Trophoblast cell (in vitro differentiated cells and primary cell): ENCODE data around the gene PRKCE.

Experiments
- DNase-seq, 2 donors: peaks; one replicate each; pipeline ENCODE4 v3.0.0-alpha.2; 2016
- H2AFZ ChIP-seq: 2 replicates; pipeline ENCODE4 v1.6.1; 2013; ENCODE audit warnings: low read length, moderate library complexity, mild to moderate bottlenecking; ENCODE audit not compliant: insufficient read depth, poor library complexity
- H2AK5ac ChIP-seq: 2 replicates; pipeline ENCODE4 v1.6.1; 2013; ENCODE audit warnings: mild to moderate bottlenecking, low read length
- H2BK120ac ChIP-seq: 2 replicates; pipeline ENCODE4 v1.6.1; 2013; ENCODE audit warnings: low read length, mild to moderate bottlenecking, moderate library complexity; ENCODE audit not compliant: insufficient read depth, poor library complexity
- H2BK12ac ChIP-seq: 2 replicates; pipeline ENCODE4 v1.6.1; 2013; ENCODE audit warnings: mild to moderate bottlenecking, low read length, moderate library complexity
- H2BK5ac ChIP-seq: 2 replicates; pipeline ENCODE4 v1.6.1; 2013; ENCODE audit warnings: low read length, low read depth, moderate library complexity, mild to moderate bottlenecking; ENCODE audit not compliant: poor library complexity
- H3K14ac ChIP-seq: 2 replicates; pipeline ENCODE4 v1.6.1; 2013; ENCODE audit warnings: mild to moderate bottlenecking, low read length
- H3K18ac ChIP-seq: 2 replicates; pipeline ENCODE4 v1.6.1; 2013; ENCODE audit warnings: mild to moderate bottlenecking, low read length
- H3K23ac ChIP-seq: 2 replicates; pipeline ENCODE4 v1.6.1; 2013; ENCODE audit warnings: low read length
- H3K27ac ChIP-seq: 2 replicates; pipeline ENCODE4 v1.5.1; 2013; ENCODE audit warnings: low read depth, mild to moderate bottlenecking, inconsistent platforms, low read length, moderate library complexity
- H3K27me3 ChIP-seq: 2 replicates; pipeline ENCODE4 v1.6.1; 2013; ENCODE audit warnings: inconsistent platforms, mild to moderate bottlenecking, low read length, moderate library complexity; ENCODE audit not compliant: insufficient read depth
- H3K36me3 ChIP-seq, 2 experiments: 1 replicate in 1 of 2; 2 replicates in 1 of 2; pipeline ENCODE4 v1.6.1; 2013; ENCODE audit warnings: low read length in 2 of 2, mild to moderate bottlenecking in 2 of 2, moderate library complexity in 1 of 2; ENCODE audit not compliant: insufficient read depth in 2 of 2, control insufficient read depth in 1 of 2
- H3K4ac ChIP-seq: 2 replicates; pipeline ENCODE4 v1.6.1; 2013; ENCODE audit warnings: low read depth, mild to moderate bottlenecking, low read length, moderate library complexity
- H3K4me1 ChIP-seq, 2 experiments: 1 replicate in 1 of 2; 2 replicates in 1 of 2; pipeline ENCODE4 v1.6.1; 2013; ENCODE audit warnings: low read length in 2 of 2, mild to moderate bottlenecking in 2 of 2, moderate library complexity in 1 of 2; ENCODE audit not compliant: insufficient read depth in 2 of 2, control insufficient read depth in 1 of 2
- H3K4me2 ChIP-seq: 2 replicates; pipeline ENCODE4 v1.6.1; 2013; ENCODE audit warnings: inconsistent platforms, mild to moderate bottlenecking, low read length, moderate library complexity
- H3K4me3 ChIP-seq: 2 replicates; pipeline ENCODE4 v1.5.1; 2013; ENCODE audit warnings: mild to moderate bottlenecking, low read depth, low read length, inconsistent platforms
- H3K79me1 ChIP-seq: one replicate; pipeline ENCODE4 v1.6.1; 2013; ENCODE audit warnings: low read length
- H3K79me2 ChIP-seq: 2 replicates; pipeline ENCODE4 v1.6.1; 2013; ENCODE audit warnings: low read length, mild to moderate bottlenecking; ENCODE audit not compliant: control insufficient read depth, insufficient read depth, poor library complexity
- H3K9ac ChIP-seq: 2 replicates; pipeline ENCODE4 v1.6.1; 2013; ENCODE audit warnings: mild to moderate bottlenecking, low read length
- H3K9me3 ChIP-seq: 2 replicates; pipeline ENCODE4 v1.6.1; 2013; ENCODE audit warnings: low read depth, mild to moderate bottlenecking, control low read depth, inconsistent platforms, low read length; ENCODE audit not compliant: insufficient read depth
- H4K12ac ChIP-seq: 2 replicates; pipeline ENCODE4 v1.6.1; 2013; ENCODE audit warnings: low read depth, mild to moderate bottlenecking, low read length, moderate library complexity
- H4K8ac ChIP-seq: 2 replicates; pipeline ENCODE4 v1.6.1; 2013; ENCODE audit warnings: low read depth, mild to moderate bottlenecking, low read length, moderate library complexity
- H4K91ac ChIP-seq: one replicate; pipeline ENCODE4 v1.6.1; 2013; ENCODE audit warnings: low read depth, mild to moderate bottlenecking, low read length, moderate library complexity
- whole genome bisulfite sequencing: extraction: QIAGEN DNeasy Blood & Tissue Kit; methylation state at CpG from one replicate; pipeline ENCODE4 v1.1.7; 2013; ENCODE audit warnings: missing lambda C conversion rate; ENCODE audit not compliant: insufficient read length, insufficient coverage; ENCODE audit errors: extremely low coverage; 5-methylcytosine and 5-hydroxymethylcytosine counted together

The PRKCE gene

GRCh38 chr2:45981384-45981930 is 330.0 kb downstream of the PRKCE start:
- Histone ChIP-seq H3K27me3 (no peaks in the 10 kb centered on the region), H3K14ac (no peak overlapping the region), H3K36me3 (no peaks in the 10 kb centered on the region), H3K79me2 (no peaks in the 10 kb centered on the region), H3K79me1 (no peaks in the 10 kb centered on the region), H3K4me1 (no peaks in the 10 kb centered on the region), H4K91ac (no peak overlapping the region), H3K4ac (no peak overlapping the region), H2BK120ac (no peak overlapping the region), H2BK5ac (no peak overlapping the region), H2AK5ac (no peak overlapping the region), H3K9me3 (no peaks in the 10 kb centered on the region), H3K23ac (no peak overlapping the region), H3K9ac (no peak overlapping the region), H4K12ac (no peak overlapping the region), H3K27ac (no peak overlapping the region), H3K4me2 (no peak overlapping the region), H3K18ac (no peak overlapping the region), H4K8ac (no peak overlapping the region), H3K4me3 (no peak overlapping the region), H2AFZ (no peak overlapping the region), H2BK12ac (no peak overlapping the region)
- no peak for DNase-seq
- WGBS: no CpG with 5 or more reads among the region's 4 CpGs

GRCh38 chr2:45982096-45982495 is 330.6 kb downstream of the PRKCE start:
- Histone ChIP-seq H2BK120ac (no peak overlapping the region), H2AK5ac (no peak overlapping the region), H2BK5ac (no peak overlapping the region), H4K91ac (no peak overlapping the region), H3K9me3 (no peaks in the 10 kb centered on the region), H2AFZ (no peak overlapping the region), H3K4me1 (no peaks in the 10 kb centered on the region), H3K79me1 (no peaks in the 10 kb centered on the region), H4K12ac (no peak overlapping the region), H3K18ac (no peak overlapping the region), H3K14ac (no peak overlapping the region), H3K27ac (no peak overlapping the region), H3K36me3 (no peaks in the 10 kb centered on the region), H3K4me3 (no peak overlapping the region), H4K8ac (no peak overlapping the region), H2BK12ac (no peak overlapping the region), H3K9ac (no peak overlapping the region), H3K4ac (no peak overlapping the region), H3K4me2 (no peak overlapping the region), H3K23ac (no peak overlapping the region), H3K27me3 (no peaks in the 10 kb centered on the region), H3K79me2 (no peaks in the 10 kb centered on the region)
- no CpG with 5 or more reads among the region's 7 CpGs for WGBS
- no peak for DNase-seq

GRCh38 chr2:45983213-45983612 is 331.7 kb downstream of the PRKCE start:
- H4K8ac ChIP-seq: no peak overlapping the region
- no peaks in the 10 kb centered on the region for H3K36me3 ChIP-seq
- no peak overlapping the region for H3K4me2 ChIP-seq
- H3K23ac ChIP-seq: no peak overlapping the region
- H2BK12ac ChIP-seq: no peak overlapping the region
- no peaks in the 10 kb centered on the region for H3K27me3 ChIP-seq
- H3K9ac ChIP-seq: no peak overlapping the region
- H3K27ac ChIP-seq: no peak overlapping the region
- H4K91ac ChIP-seq: no peak overlapping the region
- no peaks in the 10 kb centered on the region for H3K79me1 ChIP-seq
- H3K9me3 ChIP-seq: no peaks in the 10 kb centered on the region
- H4K12ac ChIP-seq: no peak overlapping the region
- no peak overlapping the region for H3K14ac ChIP-seq
- H2BK120ac ChIP-seq: no peak overlapping the region
- no peak for DNase-seq
- H3K79me2 ChIP-seq: no peaks in the 10 kb centered on the region
- no peak overlapping the region for H3K18ac ChIP-seq
- no peak overlapping the region for H3K4ac ChIP-seq
- WGBS: no CpG with 5 or more reads among the region's 7 CpGs
- H2AFZ ChIP-seq: no peak overlapping the region
- H3K4me1 ChIP-seq: no peaks in the 10 kb centered on the region
- H2AK5ac ChIP-seq: no peak overlapping the region
- H3K4me3 ChIP-seq: no peak overlapping the region
- no peak overlapping the region for H2BK5ac ChIP-seq

GRCh38 chr2:45984366-45984765 is 332.9 kb downstream of the PRKCE start:
- Histone ChIP-seq H3K4me1 (no peaks in the 10 kb centered on the region), H4K12ac (no peak overlapping the region), H2BK120ac (no peak overlapping the region), H3K9me3 (no peaks in the 10 kb centered on the region), H2AK5ac (no peak overlapping the region), H3K4me2 (no peak overlapping the region), H2BK12ac (no peak overlapping the region), H3K23ac (no peak overlapping the region), H3K18ac (no peak overlapping the region), H3K27ac (no peak overlapping the region), H4K8ac (no peak overlapping the region), H2BK5ac (no peak overlapping the region), H3K4ac (no peak overlapping the region), H3K27me3 (no peaks in the 10 kb centered on the region), H3K9ac (no peak overlapping the region), H3K36me3 (no peaks in the 10 kb centered on the region), H3K14ac (no peak overlapping the region), H3K4me3 (no peak overlapping the region), H4K91ac (no peak overlapping the region), H3K79me2 (no peaks in the 10 kb centered on the region), H3K79me1 (no peaks in the 10 kb centered on the region), H2AFZ (no peak overlapping the region)
- WGBS: no CpG with 5 or more reads among the region's 7 CpGs
- no peak for DNase-seq
